ENCODE measurements around the gene AURKA. TPM values are rescaled to one million over a fixed set of nuclear protein-coding genes. Genes with fewer than 3 reads are reported as not detected.

The AURKA gene
- total and polyA plus RNA-seq, 5 experiments from 2014 or later: 0.19 to 1.3 (median 0.50) TPM

DNA sequence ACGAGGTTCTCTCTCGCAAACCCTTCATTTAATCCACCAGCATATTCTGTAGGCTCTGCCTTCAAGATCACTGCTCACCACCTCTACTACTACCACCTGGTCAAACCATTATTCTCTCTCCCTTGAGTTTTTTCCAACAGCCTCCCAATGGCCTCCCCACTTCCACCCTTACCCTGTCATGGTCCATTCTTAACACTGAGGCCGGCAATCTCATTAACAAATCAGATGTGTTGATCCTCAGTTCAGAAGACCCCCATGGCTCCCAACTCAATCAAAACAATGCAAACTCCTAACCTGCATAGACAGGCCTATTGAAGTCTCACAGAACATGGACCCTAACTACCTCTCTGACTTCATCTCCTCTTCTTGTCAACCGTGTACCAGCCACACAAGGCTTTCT is 2.2 kb downstream of the AURKA start:
- no peak for DNase-seq
- POLR2A ChIA-PET: no interaction called here
- Mint-ChIP-seq H3K27ac (no peak overlapping the region), H3K4me3 (no peak overlapping the region), H3K36me3 (peaks cover 0 to 2% (median 0%) of the 10 kb centered on the region in 3 donors), H3K27me3 (no peaks in the 10 kb centered on the region), H3K4me1 (peaks cover 10 to 24% (median 14%) of the 10 kb centered on the region in 4 donors), H3K9me3 (no peaks in the 10 kb centered on the region)
- no peak for ATAC-seq

DNA sequence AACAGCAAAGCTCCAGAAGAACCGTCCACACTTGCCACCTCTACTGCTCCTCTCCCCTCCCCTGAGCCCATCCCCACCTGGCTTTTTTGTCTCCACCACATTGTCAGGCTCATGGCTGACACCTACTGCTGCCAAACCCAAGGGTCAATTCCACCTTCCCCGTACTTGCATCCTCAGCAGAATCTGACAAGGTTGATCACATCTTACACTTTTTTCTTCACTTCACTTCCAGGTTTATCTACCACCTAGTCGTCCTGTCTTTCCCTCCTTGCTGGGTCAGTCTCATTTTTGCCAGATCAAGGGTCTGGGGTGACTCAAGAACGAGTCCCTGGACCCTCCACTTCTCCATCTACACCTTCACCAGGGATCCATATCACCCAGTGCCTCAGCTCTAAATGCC is 3.1 kb downstream of the AURKA start:
- no peak for ATAC-seq
- peaks cover 9 to 17% (median 10%) of the 10 kb centered on the region in 4 donors for H3K4me1 Mint-ChIP-seq

GRCh38 chr20:56386219-56386618 is 5.8 kb downstream of the AURKA start:
- no peak overlapping the region for H3K4me3 Mint-ChIP-seq
- no peaks in the 10 kb centered on the region for H3K9me3 Mint-ChIP-seq
- no peak overlapping the region for H3K27ac Mint-ChIP-seq

More for the DNA sequence above, 3.1 kb downstream of the AURKA start:
- no peak overlapping the region for H3K27ac Mint-ChIP-seq
- H3K9me3 Mint-ChIP-seq: no peaks in the 10 kb centered on the region
- no peaks in the 10 kb centered on the region for H3K27me3 Mint-ChIP-seq
- H3K4me3 Mint-ChIP-seq: no peak overlapping the region
- peaks cover 0 to 2% (median 0%) of the 10 kb centered on the region in 3 donors for H3K36me3 Mint-ChIP-seq
- POLR2A ChIA-PET: no interaction called here
- no peak for DNase-seq

DNA sequence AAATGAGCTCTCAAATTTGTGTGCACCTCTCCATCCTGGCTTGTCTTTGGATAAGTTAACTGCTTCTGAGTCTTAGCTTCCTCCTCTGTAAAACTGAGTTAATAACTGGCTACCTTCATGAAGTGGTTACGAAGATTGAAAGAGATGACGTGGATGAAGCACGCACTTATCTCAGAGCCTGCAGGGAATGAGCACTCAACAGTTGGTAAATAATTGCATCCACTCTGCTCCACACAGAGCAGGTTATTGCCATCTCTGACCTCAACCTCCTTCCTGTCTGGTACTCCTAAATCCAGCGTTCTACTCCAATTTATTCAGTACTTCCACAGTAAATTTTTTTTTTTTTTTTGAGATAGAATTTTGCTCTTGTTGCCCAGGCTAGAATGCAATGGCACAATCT is 6.9 kb downstream of the AURKA start:
- no peak for ATAC-seq
- Mint-ChIP-seq H3K36me3 (peaks cover 0 to 5% (median 0%) of the 10 kb centered on the region in 3 donors), H3K27ac (no peak overlapping the region), H3K9me3 (no peaks in the 10 kb centered on the region), H3K4me1 (no peaks in the 10 kb centered on the region), H3K27me3 (no peaks in the 10 kb centered on the region), H3K4me3 (no peak overlapping the region)
- POLR2A ChIA-PET: interaction anchor here (0.5 to 0.7 kb wide), 2 partner anchors 33 to 42 kb away, joined by 4 to 6 read pairs; no protein-coding TSS in a partner anchor
- no peak for DNase-seq

More at GRCh38 chr20:56386219-56386618, 5.8 kb downstream of the AURKA start:
- Mint-ChIP-seq H3K27me3 (no peaks in the 10 kb centered on the region), H3K36me3 (peaks cover 0 to 5% (median 0%) of the 10 kb centered on the region in 3 donors), H3K4me1 (peaks cover 0 to 3% (median 0%) of the 10 kb centered on the region in 4 donors)
- POLR2A ChIA-PET: no interaction called here
- DNase-seq: no peak
- no peak for ATAC-seq

DNA sequence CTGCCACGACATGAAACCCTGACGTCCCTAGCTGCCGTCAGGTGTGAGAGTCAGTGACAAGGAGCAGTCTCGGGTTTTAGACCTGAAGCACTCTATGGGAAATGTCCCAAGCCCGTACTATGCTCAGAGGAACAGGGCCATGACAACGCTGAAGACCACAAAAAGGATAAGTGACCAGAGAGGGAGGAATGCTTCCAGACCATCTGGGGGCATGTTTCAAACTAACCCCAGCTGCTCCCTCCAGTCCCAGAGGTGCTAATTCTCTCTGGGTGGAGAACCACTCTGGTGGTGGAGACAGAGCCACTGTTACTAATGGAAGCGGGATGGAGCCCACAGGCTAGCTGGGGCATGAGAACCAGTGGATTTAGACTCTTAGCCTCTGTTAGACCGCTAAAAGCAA is 8.7 kb downstream of the AURKA start:
- Mint-ChIP-seq H3K4me1 (no peaks in the 10 kb centered on the region), H3K27ac (no peak overlapping the region), H3K4me3 (no peak overlapping the region), H3K36me3 (peaks cover 0 to 4% (median 2%) of the 10 kb centered on the region in 3 donors), H3K9me3 (no peaks in the 10 kb centered on the region), H3K27me3 (no peaks in the 10 kb centered on the region)
- DNase-seq (no peak), ATAC-seq (no peak)
- POLR2A ChIA-PET: no interaction called here

DNA sequence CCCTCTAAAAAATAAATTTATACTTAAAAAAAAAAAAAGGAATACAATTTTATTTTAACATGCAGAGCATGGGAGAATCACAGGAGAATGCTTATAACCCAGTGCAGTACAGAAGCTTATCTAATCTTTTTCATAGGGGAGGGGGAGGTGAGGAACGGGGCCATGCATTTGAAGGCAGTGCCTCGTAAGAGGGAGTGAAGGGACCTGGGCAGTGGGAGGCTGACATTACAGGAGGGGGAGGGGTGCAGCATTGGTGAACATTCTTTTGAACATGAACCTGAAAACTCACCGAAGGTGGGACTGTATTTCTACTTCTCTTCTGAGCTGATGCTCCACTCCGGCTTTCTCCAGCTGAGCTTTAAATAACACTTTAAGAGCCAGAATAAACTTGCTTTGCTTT is 9.3 kb downstream of the AURKA start:
- H3K4me1 Mint-ChIP-seq: no peaks in the 10 kb centered on the region
- H3K27ac Mint-ChIP-seq: peak overlapping the region in 1 of 10 donors; percentile 17
- no peaks in the 10 kb centered on the region for H3K27me3 Mint-ChIP-seq
- DNase-seq (no peak), ATAC-seq (no peak)
- H3K9me3 Mint-ChIP-seq: no peaks in the 10 kb centered on the region
- POLR2A ChIA-PET: no interaction called here
- H3K36me3 Mint-ChIP-seq: peaks cover 0 to 3% (median 2%) of the 10 kb centered on the region in 3 donors
- H3K4me3 Mint-ChIP-seq: no peak overlapping the region

DNA sequence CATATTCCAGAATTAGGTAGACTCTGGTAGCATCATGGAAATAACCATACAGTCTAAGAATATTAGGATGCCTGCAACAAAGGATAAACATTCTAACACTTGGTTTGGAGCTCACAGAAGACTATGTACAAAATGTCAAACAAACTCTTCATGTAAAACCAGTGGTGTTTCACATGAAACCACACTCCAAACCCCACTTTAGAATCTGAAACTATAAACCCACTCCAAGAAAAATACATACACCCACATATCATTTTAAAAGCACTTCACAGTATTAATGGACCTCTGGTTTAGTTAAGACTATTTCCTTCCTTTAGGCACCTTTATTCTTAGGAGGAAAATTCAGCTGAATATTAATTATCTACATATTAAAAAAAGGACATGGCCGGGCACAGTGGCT is 10.5 kb downstream of the AURKA start:
- Mint-ChIP-seq H3K4me1 (no peaks in the 10 kb centered on the region), H3K4me3 (no peak overlapping the region), H3K27ac (no peak overlapping the region), H3K9me3 (no peaks in the 10 kb centered on the region), H3K36me3 (peaks cover 0 to 3% (median 2%) of the 10 kb centered on the region in 3 donors), H3K27me3 (no peaks in the 10 kb centered on the region)
- no peak for DNase-seq
- ATAC-seq: no peak
- POLR2A ChIA-PET: no interaction called here

- POLR2A ChIA-PET: no interaction called here
- ATAC-seq (no peak), DNase-seq (no peak)
- no peak overlapping the region for H3K27ac Mint-ChIP-seq
- H3K4me1 Mint-ChIP-seq: peaks cover 0 to 6% (median 0%) of the 10 kb centered on the region in 4 donors
- H3K27me3 Mint-ChIP-seq: no peaks in the 10 kb centered on the region
- H3K9me3 Mint-ChIP-seq: no peaks in the 10 kb centered on the region
- no peak overlapping the region for H3K4me3 Mint-ChIP-seq
- H3K36me3 Mint-ChIP-seq: peaks cover 0 to 3% (median 2%) of the 10 kb centered on the region in 3 donors
Measured at GRCh38 chr20:56380375-56380774, 11.6 kb downstream of the AURKA start.

GRCh38 chr20:56378386-56378785 is 13.6 kb downstream of the AURKA start:
- Mint-ChIP-seq H3K27me3 (no peaks in the 10 kb centered on the region), H3K27ac (no peak overlapping the region), H3K4me1 (peaks cover 0 to 8% (median 0%) of the 10 kb centered on the region in 4 donors), H3K36me3 (peaks cover 0 to 3% (median 2%) of the 10 kb centered on the region in 3 donors), H3K4me3 (no peak overlapping the region), H3K9me3 (no peaks in the 10 kb centered on the region)
- DNase-seq: no peak
- ATAC-seq: no peak
- POLR2A ChIA-PET: no interaction called here

- Mint-ChIP-seq H3K4me1 (peaks cover 0 to 8% (median 3%) of the 10 kb centered on the region in 4 donors), H3K27ac (no peak overlapping the region), H3K9me3 (no peaks in the 10 kb centered on the region), H3K27me3 (no peaks in the 10 kb centered on the region), H3K4me3 (no peak overlapping the region), H3K36me3 (peaks cover 0 to 2% (median 0%) of the 10 kb centered on the region in 3 donors)
- ATAC-seq (no peak), DNase-seq (no peak)
- POLR2A ChIA-PET: no interaction called here
Measured at GRCh38 chr20:56376331-56376730, 15.7 kb downstream of the AURKA start.

DNA sequence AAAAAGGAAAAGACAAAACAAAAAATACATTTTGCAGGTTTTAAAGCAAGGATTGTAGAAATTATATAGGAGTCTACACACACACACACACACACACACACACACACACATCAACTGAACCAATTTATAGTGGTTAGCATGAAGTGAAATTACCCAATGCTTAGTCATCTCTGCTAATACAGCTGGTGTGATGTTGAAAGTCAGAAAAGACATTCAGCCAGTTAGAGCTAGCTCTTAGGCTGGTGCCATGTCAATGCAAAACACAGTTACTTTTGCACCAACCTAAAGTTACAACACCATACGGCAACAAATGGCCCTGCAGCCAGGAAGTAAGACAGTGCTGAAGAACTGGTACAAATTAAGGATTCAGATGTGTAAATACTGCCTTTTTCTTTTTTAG is 18.1 kb downstream of the AURKA start:
- Mint-ChIP-seq H3K36me3 (peaks cover 0 to 3% (median 0%) of the 10 kb centered on the region in 3 donors), H3K4me3 (no peak overlapping the region), H3K27ac (no peak overlapping the region), H3K27me3 (no peaks in the 10 kb centered on the region), H3K4me1 (peaks cover 0 to 8% (median 3%) of the 10 kb centered on the region in 4 donors), H3K9me3 (no peaks in the 10 kb centered on the region)
- POLR2A ChIA-PET: no interaction called here
- no peak for ATAC-seq
- no peak for DNase-seq

GRCh38 chr20:56372850-56373249 is 19.2 kb downstream of the AURKA start:
- no peaks in the 10 kb centered on the region for H3K9me3 Mint-ChIP-seq
- peaks cover 0 to 5% (median 2%) of the 10 kb centered on the region in 3 donors for H3K36me3 Mint-ChIP-seq
- POLR2A ChIA-PET: interaction anchor here (1.1 kb wide), 1 partner anchor 14 kb away, joined by 4 read pairs; the partner anchor contains the start of gene FAM210B
- H3K4me1 Mint-ChIP-seq: peaks cover 0 to 8% (median 3%) of the 10 kb centered on the region in 4 donors
- peak overlapping the region in 2 of 10 donors; percentile 1 to 5 for H3K27ac Mint-ChIP-seq
- no peak for DNase-seq
- no peaks in the 10 kb centered on the region for H3K27me3 Mint-ChIP-seq
- ATAC-seq: no peak
- H3K4me3 Mint-ChIP-seq: no peak overlapping the region

DNA sequence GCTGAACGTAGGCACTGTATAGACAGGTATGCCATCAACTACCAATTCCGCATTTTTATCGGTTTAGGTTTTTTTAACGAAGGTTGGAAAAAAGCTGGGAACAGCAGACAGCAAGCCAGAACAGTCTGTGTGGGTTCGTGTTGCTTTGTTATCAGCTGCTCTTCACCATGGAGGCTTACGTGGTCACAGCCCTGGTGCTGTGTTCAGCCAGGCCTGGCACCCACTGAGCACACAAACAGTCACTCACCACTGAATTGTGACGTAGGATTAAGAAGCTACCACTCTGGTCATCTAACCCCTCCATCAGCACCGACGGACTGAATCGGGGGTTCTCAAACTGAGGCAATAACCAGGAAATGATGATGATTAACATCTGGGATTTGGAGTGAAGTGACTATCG is 20.0 kb downstream of the AURKA start:
- DNase-seq: no peak
- Mint-ChIP-seq H3K9me3 (no peaks in the 10 kb centered on the region), H3K4me1 (peaks cover 0 to 8% (median 3%) of the 10 kb centered on the region in 4 donors), H3K27me3 (no peaks in the 10 kb centered on the region), H3K4me3 (no peak overlapping the region), H3K36me3 (peaks cover under 1 to 13% (median 4%) of the 10 kb centered on the region in 3 donors), H3K27ac (no peak overlapping the region)
- POLR2A ChIA-PET: interaction anchor here (0.6 to 1.1 kb wide), 2 partner anchors 13 to 21 kb away, joined by 3 to 4 read pairs; partner anchors contain the start of gene FAM210B
- ATAC-seq: no peak

DNA sequence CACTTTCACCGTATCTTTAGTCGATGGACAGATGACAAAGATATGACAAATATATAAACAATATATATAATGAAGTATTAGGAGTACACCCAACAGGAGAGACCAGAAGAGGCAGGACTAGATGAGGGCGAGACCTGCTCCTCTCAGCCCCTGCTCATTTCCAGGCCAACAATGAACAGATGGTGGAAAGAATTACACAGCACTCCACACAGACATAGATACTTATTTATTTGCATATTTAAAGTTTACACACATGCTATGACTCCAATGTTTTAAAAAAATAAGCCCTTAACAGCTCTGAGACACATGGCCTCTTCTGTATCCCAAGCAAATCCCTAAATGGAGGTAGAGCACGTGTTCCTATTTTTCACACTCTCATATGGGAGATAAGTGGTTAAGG is 22.8 kb downstream of the AURKA start:
- ATAC-seq: no peak
- POLR2A ChIA-PET: no interaction called here
- H3K27me3 Mint-ChIP-seq: no peaks in the 10 kb centered on the region
- H3K4me1 Mint-ChIP-seq: peaks cover 0 to 6% (median 1%) of the 10 kb centered on the region in 4 donors
- peaks cover 5 to 34% (median 15%) of the 10 kb centered on the region in 3 donors for H3K36me3 Mint-ChIP-seq
- no peak for DNase-seq
- no peaks in the 10 kb centered on the region for H3K9me3 Mint-ChIP-seq
- H3K27ac Mint-ChIP-seq: no peak overlapping the region
- H3K4me3 Mint-ChIP-seq: no peak overlapping the region
